Measurements from ENCODE around the gene ABCD4. TPM values are rescaled to one million over a fixed set of nuclear protein-coding genes. Genes with fewer than 3 reads are reported as not detected.

Gene ABCD4
- polyA plus RNA-seq, 1 of the 3 experiments (the other 2 are of a cell fraction) = 37.0 TPM

- Histone ChIP-seq H4K20me1 (ENCODE audit: insufficient read depth) (peaks cover 18% of the 10 kb centered on the region), H3K9me2 (no peaks in the 10 kb centered on the region), H3K9me3 (no peaks in the 10 kb centered on the region), H3K27ac (ENCODE audit: low read depth in 2 of 2, low read length in 1 of 2) (no peak overlapping the region), H3K27me3 (ENCODE audit: insufficient read depth) (peaks cover 98% of the 10 kb centered on the region), H3K36me3 (replicated peaks in 1 of 2; ENCODE audit: control insufficient read depth in 1 of 2, insufficient read depth in 2 of 2, low read length in 1 of 2) (no peaks in the 10 kb centered on the region), H3K79me2 (ENCODE audit: insufficient read depth) (no peaks in the 10 kb centered on the region), H3K4me3 (ENCODE audit: low read depth in 2 of 2, low read length in 1 of 2) (no peak overlapping the region), H3K4me2 (no peak overlapping the region), H3F3A (replicated peaks; ENCODE audit: insufficient read depth) (no peaks in the 10 kb centered on the region), H3K4me1 (ENCODE audit: control insufficient read depth in 1 of 2, insufficient read depth in 2 of 2, low read depth in 1 of 2, low read length in 1 of 2) (no peaks in the 10 kb centered on the region; a peak in 1 of 4 replicates), H2AFZ (ENCODE audit: low read depth) (no peak overlapping the region), H3K9ac (no peak overlapping the region)
- DNase-seq = no peak
- ChIA-PET POLR2A (no interaction called here), CTCF (interaction anchor here (0.6 to 6.2 kb wide), 4 partner anchors 8 to 14 kb away, joined by 3 to 30 read pairs (median 12); no protein-coding TSS in a partner anchor)
- TF ChIP-seq, protein P1, sequence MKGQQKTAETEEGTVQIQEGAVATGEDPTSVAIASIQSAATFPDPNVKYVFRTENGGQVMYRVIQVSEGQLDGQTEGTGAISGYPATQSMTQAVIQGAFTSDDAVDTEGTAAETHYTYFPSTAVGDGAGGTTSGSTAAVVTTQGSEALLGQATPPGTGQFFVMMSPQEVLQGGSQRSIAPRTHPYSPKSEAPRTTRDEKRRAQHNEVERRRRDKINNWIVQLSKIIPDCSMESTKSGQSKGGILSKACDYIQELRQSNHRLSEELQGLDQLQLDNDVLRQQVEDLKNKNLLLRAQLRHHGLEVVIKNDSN (IDR thresholded peaks at IDR 0.05; ENCODE audit: borderline replicate concordance, low read depth) = no peak
- TF ChIP-seq TCF12 (IDR thresholded peaks at IDR 0.05) (no peak), MAX (IDR thresholded peaks at IDR 0.05; ENCODE audit: low read depth) (no peak), CTCF (IDR thresholded peaks at IDR 0.05) (no peak), EP300 (IDR thresholded peaks at IDR 0.05; ENCODE audit: borderline replicate concordance in 1 of 2, low read depth in 1 of 2, low read length in 1 of 2) (no peak)
- 6% methylated on average over 4 of the region's 4 CpGs for WGBS (ENCODE audit: low lambda C conversion rate)
Observed at GRCh38 chr14:74242780-74243042, 60.0 kb downstream of the ABCD4 start.

DNA sequence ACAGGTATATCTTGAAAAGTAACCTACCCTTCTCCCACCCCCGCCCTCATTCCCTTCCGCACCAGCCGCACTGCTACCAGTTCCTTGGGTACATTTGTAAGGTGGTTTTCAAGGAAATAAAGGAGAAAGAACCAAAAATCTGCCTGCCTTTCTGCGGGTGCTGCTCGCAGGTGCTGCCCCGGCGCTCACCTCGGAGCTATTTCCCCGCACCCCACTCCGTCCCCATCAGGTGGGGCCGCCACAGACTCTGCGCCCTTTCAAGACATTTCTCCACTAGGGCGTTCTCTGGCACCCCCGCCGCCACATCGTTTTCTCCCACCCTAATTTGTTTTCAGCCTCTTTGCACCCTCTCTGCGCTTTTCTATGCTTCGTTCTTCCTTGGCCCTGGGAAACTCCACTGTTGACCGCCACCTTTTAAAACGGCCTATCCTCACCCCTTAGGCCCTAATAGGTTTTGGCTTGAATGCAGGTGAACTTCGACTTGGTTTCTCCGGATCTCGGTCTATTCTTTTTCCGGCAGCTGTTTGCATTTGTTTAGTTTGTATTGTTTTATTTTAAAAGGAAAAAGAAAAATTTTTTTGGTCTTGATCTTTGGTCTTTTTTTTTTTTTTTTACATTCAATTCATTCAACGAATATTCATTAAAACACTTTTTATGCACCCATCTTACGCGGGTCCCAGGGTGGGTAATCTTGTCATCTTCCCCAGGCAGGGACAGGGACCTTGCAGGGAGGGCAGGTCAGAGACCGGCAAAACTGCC lies 60.5 kb downstream of the ABCD4 start:
- ChIA-PET CTCF (interaction anchor here (0.6 to 6.2 kb wide), 7 partner anchors 9 to 130 kb away, joined by 3 to 30 read pairs (median 3); no protein-coding TSS in a partner anchor), POLR2A (no interaction called here)
- H3K27me3 ChIP-seq (ENCODE audit: insufficient read depth) = peaks cover 100% of the 10 kb centered on the region
- H3K4me3 ChIP-seq (ENCODE audit: low read depth in 2 of 2, low read length in 1 of 2) = no peak overlapping the region
- H2AFZ ChIP-seq (ENCODE audit: low read depth) = no peak overlapping the region
- peaks cover 18% of the 10 kb centered on the region for H4K20me1 ChIP-seq (ENCODE audit: insufficient read depth)
- H3K9me2 ChIP-seq = no peaks in the 10 kb centered on the region
- no peak for DNase-seq
- H3K27ac ChIP-seq (ENCODE audit: low read depth in 2 of 2, low read length in 1 of 2) = no peak overlapping the region
- no peaks in the 10 kb centered on the region for H3K79me2 ChIP-seq (ENCODE audit: insufficient read depth)
- H3K36me3 ChIP-seq (replicated peaks in 1 of 2; ENCODE audit: control insufficient read depth in 1 of 2, insufficient read depth in 2 of 2, low read length in 1 of 2) = no peaks in the 10 kb centered on the region
- H3K4me1 ChIP-seq (ENCODE audit: control insufficient read depth in 1 of 2, insufficient read depth in 2 of 2, low read depth in 1 of 2, low read length in 1 of 2) = no peaks in the 10 kb centered on the region; a peak in 1 of 4 replicates
- no peak overlapping the region for H3K9ac ChIP-seq
- TF ChIP-seq RAD21 (IDR thresholded peaks at IDR 0.05; ENCODE audit: low read length) = no peak
- no peak for TF ChIP-seq MEF2A (IDR thresholded peaks at IDR 0.05; ENCODE audit: borderline replicate concordance, low read depth)
- 0 out of 2 replicates have a peak, but pooled peaks have one; percentile 71 for TF ChIP-seq EZH2phosphoT487 (IDR thresholded peaks at IDR 0.05; ENCODE audit: borderline replicate concordance, low read depth)
- TF ChIP-seq REST (IDR thresholded peaks at IDR 0.05; ENCODE audit: low read depth, low read length) = no peak
- no peak overlapping the region for H3K4me2 ChIP-seq
- 16% methylated on average over 28 of the region's 28 CpGs for WGBS (ENCODE audit: low lambda C conversion rate)
- no peaks in the 10 kb centered on the region for H3K9me3 ChIP-seq
- no peaks in the 10 kb centered on the region for H3F3A ChIP-seq (replicated peaks; ENCODE audit: insufficient read depth)

Measured in SK-N-SH (cell line).